Liver (tissue), 3 donors: ENCODE results near the gene CDC42BPG.

Experiments used
- CTCF ChIP-seq: fragments of 150-350 bp; IDR thresholded peaks from 2 replicates; pipeline ENCODE4 v1.5.1; 2017; ENCODE audit warnings: improper control_type of control experiment, low read depth, low read length; ENCODE audit not compliant: missing input control
- GABPA ChIP-seq, 2 donors: IDR thresholded peaks in 1 of 2; conservative IDR thresholded peaks in 1 of 2; 2 replicates each; pipeline ENCODE4 v1.6.1; 2016; ENCODE audit warnings: antibody characterized with exemption in 2 of 2, mild to moderate bottlenecking in 1 of 2, moderate library complexity in 1 of 2
- donor health status: healthy.
- donor health status: healthy.

- TF ChIP-seq CTCF: peak; percentile 18
- TF ChIP-seq GABPA (IDR thresholded peaks at IDR 0.05 in 1 of 2, conservative IDR thresholded peaks at IDR 0.05 in 1 of 2): peak in 1 of 2 donors; percentile 6
These were observed 4.6 kb upstream of the CDC42BPG start for GRCh38 chr11:64848826-64849597.
